Esophagus squamous epithelium (tissue), 5 donors: ENCODE measurements around the gene POLDIP3. TPM values are rescaled to one million over a fixed set of nuclear protein-coding genes. Genes with fewer than 3 reads are reported as not detected.
"Not testable (repeated sequence)": the region's sequence is repeated elsewhere in the genome, so short reads cannot be mapped to it uniquely, and the experiment has no call there.

Experiments
- DNase-seq: peaks from one replicate; lab custom pipeline; 2025; lab: John Stamatoyannopoulos, UW
- H3K27ac ChIP-seq, 4 donors: fragments of 200-600 bp; sonication (generic); one replicate each; pipeline ENCODE4 v1.5.1; 2016 to 2019; ENCODE audit warnings: mild to moderate bottlenecking in 1 of 4
- H3K27me3 ChIP-seq, 4 donors: fragments of 200-600 bp; sonication (generic); 1 replicate in 3 of 4; 2 replicates in 1 of 4; pipeline versions ENCODE4 v1.5.1 to v1.6.0; 2017 to 2021; ENCODE audit warnings: antibody characterized with exemption in 1 of 4
- H3K36me3 ChIP-seq, 3 donors: fragments of 200-600 bp; sonication (generic); one replicate each; pipeline ENCODE4 v1.5.1; 2016 to 2019
- H3K4me1 ChIP-seq, 3 donors: fragments of 200-600 bp; sonication (generic); one replicate each; pipeline ENCODE4 v1.5.1; 2017 to 2019
- H3K4me3 ChIP-seq, 4 donors: fragments of 200-600 bp; sonication (generic); 1 replicate in 3 of 4; 2 replicates in 1 of 4; pipeline ENCODE4 v1.5.1; 2016 to 2019; ENCODE audit warnings: mild to moderate bottlenecking in 2 of 4, moderate library complexity in 1 of 4
- H3K9me3 ChIP-seq, 3 donors: fragments of 200-600 bp; sonication (generic); one replicate each; pipeline ENCODE4 v1.5.1; 2016 to 2019
- POLR2A ChIP-seq, 4 donors: fragments of 450-650 bp; IDR thresholded peaks; one replicate each; pipeline ENCODE4 v1.6.1; 2017; ENCODE audit warnings: antibody characterized with exemption in 4 of 4, mild to moderate bottlenecking in 4 of 4, moderate library complexity in 3 of 4
- WGBS, 2 donors: methylation state at CpG; one replicate each; pipeline ENCODE4 v1.1.5; 2018; 5-methylcytosine and 5-hydroxymethylcytosine counted together
- intact Hi-C: fragments of 100-400 bp; cut with DNase I; formaldehyde crosslinking; loops from one replicate; pipeline ENCODE4 v1.15.0; 2022
- small RNA-seq, 4 donors: library from RNA; depleted of rRNA; stranded (forward); fragments of <200 nt; gene quantifications; one replicate each; pipeline ENCODE3, GENCODE V24; 2016
- total RNA-seq, 4 donors: library from RNA; depleted of rRNA; stranded (reverse); fragments of >200 nt; gene quantifications; one replicate each; pipeline ENCODE4 v1.1.0, GENCODE V29; 2016
- donor health status: DM: yes; HTN: yes; CAD: no.

POLDIP3 gene
- total RNA-seq, 4 donors from 2014 or later, result 23.3 to 33.0 (median 28.0) TPM

GRCh38 chr22:42536166-42536565 lies 78.5 kb downstream of the POLDIP3 start:
- no peak for TF ChIP-seq POLR2A (IDR thresholded peaks at IDR 0.05)
- no peaks in the 10 kb centered on the region for H3K36me3 ChIP-seq
- no peaks in the 10 kb centered on the region for H3K9me3 ChIP-seq
- intact Hi-C loops, result no loop called here
- no peak for DNase-seq
- H3K4me1 ChIP-seq, result peaks cover 0 to 41% (median 8%) of the 10 kb centered on the region in 3 donors
- WGBS, 2 donors, result 87 to 89% methylated on average over 6 to 7 of the region's 7 CpGs
- H3K27me3 ChIP-seq, result no peaks in the 10 kb centered on the region
- no peak overlapping the region for H3K4me3 ChIP-seq
- H3K27ac ChIP-seq, result no peak overlapping the region

GRCh38 chr22:42535082-42535731 lies 79.5 kb downstream of the POLDIP3 start:
- peaks cover 0 to 41% (median 8%) of the 10 kb centered on the region in 3 donors for H3K4me1 ChIP-seq
- DNase-seq, H3K27me3 ChIP-seq, H3K9me3 ChIP-seq, H3K27ac ChIP-seq, H3K4me3 ChIP-seq, intact Hi-C loops, H3K36me3 ChIP-seq: not testable (repeated sequence)
- WGBS, 2 donors, result 86% methylated on average over 1 of the region's 14 CpGs; no CpG with 5 or more reads in 1 of the 2 donors

Small RNA genes lying within 50 kb of the gene (small RNA-seq; reads per million reads assigned to genes)
- 0 to 0.30 (median 0) reads per million in 4 donors for gene RN7SKP80
- 0 reads per million in 4 donors for gene RNU6-513P

Other genes with a start within 250 kb of the POLDIP3 start
- 1 to 10 TPM in 2 of 4 donors, under 1 TPM in 2; 0.11 to 1.9 (median 0.99) TPM for gene NFAM1, start 182.5 kb downstream of the POLDIP3 start, total RNA-seq
- gene RRP7A, start 95.1 kb downstream of the POLDIP3 start, total RNA-seq, result 10 to 100 TPM; 19.1 to 35.1 (median 26.1) TPM
- gene SERHL2, start 60.9 kb downstream of the POLDIP3 start, total RNA-seq, result 1 to 10 TPM; 2.1 to 5.1 (median 3.6) TPM
- under 1 TPM in 1 of 4 donors, not detected in 3; 0.76 TPM for gene ATP5MGL, start 25.7 kb upstream of the POLDIP3 start, total RNA-seq
- gene CYB5R3, start 34.5 kb upstream of the POLDIP3 start, total RNA-seq, result 10 to 100 TPM; 49.5 to 81.6 (median 71.7) TPM
- gene A4GALT, start 106.0 kb upstream of the POLDIP3 start, total RNA-seq, result 10 to 100 TPM; 13.9 to 22.0 (median 17.6) TPM
- gene ARFGAP3, start 242.4 kb upstream of the POLDIP3 start, total RNA-seq, result 10 to 100 TPM; 27.3 to 35.1 (median 30.5) TPM